GM20431 (cell line): ENCODE data around the gene C1QTNF4.

Experiments
- in situ Hi-C: fragments of 300-500 bp; cut with MseI, MboI; formaldehyde crosslinking; loops from one replicate; pipeline ENCODE4 v1.15.0; 2020; ENCODE audit warnings: low sequenced_read_pairs; ENCODE audit not compliant: unreplicated experiment

Gene C1QTNF4

GRCh38 chr11:47595029-47595428, 818 bp upstream of the C1QTNF4 start:
- in situ Hi-C loops, result no loop called here

GRCh38 chr11:47593492-47593933, 698 bp downstream of the C1QTNF4 start:
- in situ Hi-C loops, result no loop called here

- in situ Hi-C loops, result no loop called here
Measured at GRCh38 chr11:47592970-47593369, 1.2 kb downstream of the C1QTNF4 start.

GRCh38 chr11:47592251-47592650, 2.0 kb downstream of the C1QTNF4 start:
- in situ Hi-C loops, result no loop called here

- in situ Hi-C loops, result no loop called here
Measured at GRCh38 chr11:47591764-47592163, 2.4 kb downstream of the C1QTNF4 start.

GRCh38 chr11:47589977-47590861, 4.0 kb downstream of the C1QTNF4 start:
- in situ Hi-C loops, result no loop called here

GRCh38 chr11:47589584-47589976, 4.6 kb downstream of the C1QTNF4 start:
- in situ Hi-C loops, result no loop called here

- in situ Hi-C loops, result no loop called here
Measured at GRCh38 chr11:47589118-47589517, 5.1 kb downstream of the C1QTNF4 start.

GRCh38 chr11:47587723-47588326, 6.4 kb downstream of the C1QTNF4 start:
- in situ Hi-C loops, result no loop called here

GRCh38 chr11:47587039-47587716, 7.0 kb downstream of the C1QTNF4 start:
- in situ Hi-C loops, result no loop called here

GRCh38 chr11:47586098-47586855, 7.9 kb downstream of the C1QTNF4 start, which contains the start of gene FAM180B:
Gene FAM180B, plus strand, starts transcription at chr11:47586678. Its CDS starts 91 bp downstream, at chr11:47586769.
- in situ Hi-C loops, result no loop called here

GRCh38 chr11:47583844-47584243, 10.4 kb downstream of the C1QTNF4 start:
- in situ Hi-C loops, result no loop called here

- in situ Hi-C loops, result no loop called here
Measured at GRCh38 chr11:47578524-47579494, 15.4 kb downstream of the C1QTNF4 start, which contains the start of the genes KBTBD4 and NDUFS3. Gene KBTBD4, minus strand, starts transcription at chr11:47578970. Its CDS starts 19 bp downstream, at chr11:47578951. Gene NDUFS3, plus strand, starts transcription at chr11:47579074. Its CDS starts 18 bp downstream, at chr11:47579092.

GRCh38 chr11:47577460-47578041, 16.7 kb downstream of the C1QTNF4 start:
- in situ Hi-C loops, result no loop called here

GRCh38 chr11:47573321-47573720, 20.9 kb downstream of the C1QTNF4 start:
- in situ Hi-C loops, result no loop called here

GRCh38 chr11:47572715-47573255, 21.4 kb downstream of the C1QTNF4 start:
- in situ Hi-C loops, result no loop called here

- in situ Hi-C loops, result no loop called here
Measured at GRCh38 chr11:47571895-47572294, 22.3 kb downstream of the C1QTNF4 start.

- in situ Hi-C loops, result no loop called here
Measured at GRCh38 chr11:47571357-47571729, 22.9 kb downstream of the C1QTNF4 start.
